Coronary artery (tissue), 2 donors: ENCODE measurements around the gene CD93.

ENCODE experiments used
- DNase-seq: peaks from one replicate; pipeline ENCODE4 v3.0.0-alpha.2; 2017; ENCODE audit warnings: low spot score
- H3K27ac ChIP-seq, 2 donors: fragments of 200-600 bp; sonication (generic); one replicate each; pipeline ENCODE4 v1.5.1; 2016 to 2019
- H3K4me3 ChIP-seq: fragments of 200-600 bp; sonication (generic); 2 replicates; pipeline ENCODE4 v1.5.1; 2016; ENCODE audit warnings: mild to moderate bottlenecking, moderate library complexity
- TF ChIP-seq, protein P1 (sequence below): fragments of 200-600 bp; sonication (generic); IDR thresholded peaks from one replicate; pipeline ENCODE4 v1.5.1; 2019; ENCODE audit warnings: antibody characterized with exemption

CD93 gene, protein sequence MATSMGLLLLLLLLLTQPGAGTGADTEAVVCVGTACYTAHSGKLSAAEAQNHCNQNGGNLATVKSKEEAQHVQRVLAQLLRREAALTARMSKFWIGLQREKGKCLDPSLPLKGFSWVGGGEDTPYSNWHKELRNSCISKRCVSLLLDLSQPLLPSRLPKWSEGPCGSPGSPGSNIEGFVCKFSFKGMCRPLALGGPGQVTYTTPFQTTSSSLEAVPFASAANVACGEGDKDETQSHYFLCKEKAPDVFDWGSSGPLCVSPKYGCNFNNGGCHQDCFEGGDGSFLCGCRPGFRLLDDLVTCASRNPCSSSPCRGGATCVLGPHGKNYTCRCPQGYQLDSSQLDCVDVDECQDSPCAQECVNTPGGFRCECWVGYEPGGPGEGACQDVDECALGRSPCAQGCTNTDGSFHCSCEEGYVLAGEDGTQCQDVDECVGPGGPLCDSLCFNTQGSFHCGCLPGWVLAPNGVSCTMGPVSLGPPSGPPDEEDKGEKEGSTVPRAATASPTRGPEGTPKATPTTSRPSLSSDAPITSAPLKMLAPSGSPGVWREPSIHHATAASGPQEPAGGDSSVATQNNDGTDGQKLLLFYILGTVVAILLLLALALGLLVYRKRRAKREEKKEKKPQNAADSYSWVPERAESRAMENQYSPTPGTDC

GRCh38 chr20:23086056-23086566 is at the start of gene CD93:
Gene CD93 (minus strand): TSS chr20:23086324. CDS start chr20:23086192, 132 bp downstream.
- peak within 1 kb of the TSS; percentile 71 for H3K4me3 ChIP-seq
- no peak for DNase-seq
- TF ChIP-seq, protein P1, sequence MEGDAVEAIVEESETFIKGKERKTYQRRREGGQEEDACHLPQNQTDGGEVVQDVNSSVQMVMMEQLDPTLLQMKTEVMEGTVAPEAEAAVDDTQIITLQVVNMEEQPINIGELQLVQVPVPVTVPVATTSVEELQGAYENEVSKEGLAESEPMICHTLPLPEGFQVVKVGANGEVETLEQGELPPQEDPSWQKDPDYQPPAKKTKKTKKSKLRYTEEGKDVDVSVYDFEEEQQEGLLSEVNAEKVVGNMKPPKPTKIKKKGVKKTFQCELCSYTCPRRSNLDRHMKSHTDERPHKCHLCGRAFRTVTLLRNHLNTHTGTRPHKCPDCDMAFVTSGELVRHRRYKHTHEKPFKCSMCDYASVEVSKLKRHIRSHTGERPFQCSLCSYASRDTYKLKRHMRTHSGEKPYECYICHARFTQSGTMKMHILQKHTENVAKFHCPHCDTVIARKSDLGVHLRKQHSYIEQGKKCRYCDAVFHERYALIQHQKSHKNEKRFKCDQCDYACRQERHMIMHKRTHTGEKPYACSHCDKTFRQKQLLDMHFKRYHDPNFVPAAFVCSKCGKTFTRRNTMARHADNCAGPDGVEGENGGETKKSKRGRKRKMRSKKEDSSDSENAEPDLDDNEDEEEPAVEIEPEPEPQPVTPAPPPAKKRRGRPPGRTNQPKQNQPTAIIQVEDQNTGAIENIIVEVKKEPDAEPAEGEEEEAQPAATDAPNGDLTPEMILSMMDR: no peak
- H3K27ac ChIP-seq: peak within 1 kb of the TSS; percentile 85 to 98

- peak; percentile 24 for DNase-seq
- no peak overlapping the region for H3K27ac ChIP-seq
Measured at GRCh38 chr20:23133560-23133998, 47.5 kb upstream of the CD93 start.

GRCh38 chr20:23132930-23133559 is 46.9 kb upstream of the CD93 start:
- TF ChIP-seq, protein P1: no peak
- Histone ChIP-seq H3K27ac (no peak overlapping the region), H3K4me3 (no peak overlapping the region)
- peak; percentile 72 for DNase-seq

More at GRCh38 chr20:23133560-23133998, 47.5 kb upstream of the CD93 start:
- no peak overlapping the region for H3K4me3 ChIP-seq
- TF ChIP-seq, protein P1: no peak

DNA sequence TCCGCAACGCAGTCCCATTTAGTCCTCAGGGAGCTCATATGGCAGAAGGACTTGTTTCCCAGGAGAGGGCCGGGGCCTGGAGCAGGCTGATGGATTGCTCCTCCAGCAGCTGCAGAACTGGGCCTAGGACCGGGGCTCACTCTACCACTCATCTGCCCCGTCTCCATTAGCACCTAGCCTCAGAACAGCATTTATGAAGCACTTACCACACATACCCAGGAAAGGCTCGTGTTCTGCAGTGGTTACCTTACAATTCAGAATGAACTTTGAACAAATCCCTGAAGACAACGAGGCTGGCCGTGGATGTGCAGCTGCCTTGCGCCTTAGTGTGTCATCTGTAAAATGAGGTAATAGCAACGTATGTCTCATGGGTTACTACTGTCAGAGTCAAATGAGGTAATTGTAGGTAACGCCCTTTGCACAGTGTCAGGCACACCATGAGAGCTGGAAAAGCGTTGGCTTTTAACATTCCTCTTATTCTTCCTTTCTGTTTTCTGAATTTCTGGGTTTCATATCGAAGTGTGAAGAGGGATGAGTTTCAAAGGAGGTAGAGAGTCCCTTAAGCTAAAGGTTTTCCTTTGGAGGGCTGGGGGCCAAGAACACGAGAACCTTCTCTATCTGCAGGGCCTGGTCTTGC is 46.3 kb upstream of the CD93 start:
- H3K4me3 ChIP-seq: no peak overlapping the region
- DNase-seq: peak; percentile 63
- TF ChIP-seq, protein P1: no peak
- H3K27ac ChIP-seq: peak overlapping the region in 1 of 2 donors; percentile 42

GRCh38 chr20:23131766-23132165 is 45.6 kb upstream of the CD93 start:
- Histone ChIP-seq H3K4me3 (no peak overlapping the region), H3K27ac (no peak overlapping the region)
- DNase-seq: peak; percentile 53
- TF ChIP-seq, protein P1: no peak

DNA sequence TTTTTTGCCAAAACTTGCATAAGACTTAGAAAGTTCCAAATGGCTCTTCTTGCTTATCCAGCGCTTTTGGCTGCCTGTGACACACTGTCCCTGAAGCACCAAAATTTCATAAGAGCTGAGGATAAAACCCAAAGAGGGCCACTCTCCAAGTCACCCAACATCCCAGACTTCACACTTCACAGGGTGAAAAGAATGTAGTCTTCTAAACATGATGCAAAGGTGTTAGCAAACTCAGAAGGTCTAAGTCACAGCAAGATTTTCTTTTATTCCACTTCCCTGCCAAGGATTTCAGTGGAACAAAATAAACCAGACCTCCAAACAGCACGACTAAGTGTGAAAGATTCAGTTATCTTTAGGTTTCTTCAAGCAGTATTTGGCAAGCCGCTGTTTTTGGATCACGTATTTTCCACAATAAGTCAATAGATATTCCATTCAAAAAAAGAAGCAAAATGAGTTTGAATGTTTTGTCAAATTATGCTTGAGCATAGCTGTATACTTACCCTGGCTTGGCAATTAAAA is 44.6 kb upstream of the CD93 start:
- no peak for DNase-seq
- H3K27ac ChIP-seq: peak overlapping the region in 1 of 2 donors; percentile 57
- TF ChIP-seq, protein P1: no peak
- H3K4me3 ChIP-seq: no peak overlapping the region
